Measurements from ENCODE around the gene TSPAN33.
"Not testable (repeated sequence)": the region's sequence is repeated elsewhere in the genome, so short reads cannot be mapped to it uniquely, and the experiment has no call there.

TSPAN33 gene

GRCh38 chr7:129118976-129119375 is 25.5 kb upstream of the TSPAN33 start:
- ChIA-PET CTCF (interaction anchor here (1.0 to 5.2 kb wide), 3 partner anchors 27 to 30 kb away, joined by 3 to 22 read pairs (median 3); no protein-coding TSS in a partner anchor), POLR2A (no interaction called here)
- DNase-seq (ENCODE audit: extremely low spot score), result no peak
- TF ChIP-seq CTCF (IDR thresholded peaks at IDR 0.05; ENCODE audit: control extremely low read depth, extremely low read depth, low read depth, missing control alignments), result no peak

- not testable (repeated sequence) for DNase-seq (ENCODE audit: extremely low spot score)
- POLR2A ChIA-PET, result interaction anchor here (0.8 kb wide), 1 partner anchor 11 kb away, joined by 6 read pairs; no protein-coding TSS in a partner anchor
- CTCF ChIA-PET, result interaction anchor here (1.2 to 2.5 kb wide), 3 partner anchors 9 to 42 kb away, joined by 4 to 13 read pairs (median 8); no protein-coding TSS in a partner anchor
These were observed 22.9 kb upstream of the TSPAN33 start for GRCh38 chr7:129121501-129122077.

- DNase-seq (ENCODE audit: extremely low spot score), result peak; percentile 41
- ChIA-PET POLR2A (interaction anchor here (0.7 to 1.0 kb wide), 3 partner anchors 11 to 183 kb away, joined by 3 to 6 read pairs (median 3); no protein-coding TSS in a partner anchor), CTCF (interaction anchor here (0.7 to 2.5 kb wide), 5 partner anchors 8 to 41 kb away, joined by 3 to 13 read pairs (median 5); no protein-coding TSS in a partner anchor)
- no peak for TF ChIP-seq CTCF (IDR thresholded peaks at IDR 0.05; ENCODE audit: control extremely low read depth, extremely low read depth, low read depth, missing control alignments)
These were observed 22.3 kb upstream of the TSPAN33 start for GRCh38 chr7:129122078-129122750.

GRCh38 chr7:129122751-129123509 is 21.6 kb upstream of the TSPAN33 start:
- peak; percentile 73 for DNase-seq (ENCODE audit: extremely low spot score)
- no peak for TF ChIP-seq CTCF (IDR thresholded peaks at IDR 0.05; ENCODE audit: control extremely low read depth, extremely low read depth, low read depth, missing control alignments)
- POLR2A ChIA-PET, result interaction anchor here (0.7 to 1.0 kb wide), 2 partner anchors 27 to 183 kb away, joined by 3 read pairs; no protein-coding TSS in a partner anchor
- CTCF ChIA-PET, result interaction anchor here (0.7 to 2.5 kb wide), 5 partner anchors 9 to 41 kb away, joined by 3 to 13 read pairs (median 5); no protein-coding TSS in a partner anchor

GRCh38 chr7:129123510-129123857 is 21.0 kb upstream of the TSPAN33 start:
- TF ChIP-seq CTCF (IDR thresholded peaks at IDR 0.05; ENCODE audit: control extremely low read depth, extremely low read depth, low read depth, missing control alignments), result no peak
- POLR2A ChIA-PET, result no interaction called here
- no peak for DNase-seq (ENCODE audit: extremely low spot score)
- CTCF ChIA-PET, result interaction anchor here (1.5 to 2.5 kb wide), 3 partner anchors 22 to 40 kb away, joined by 5 to 13 read pairs (median 8); no protein-coding TSS in a partner anchor

GRCh38 chr7:129126314-129126713 is 18.2 kb upstream of the TSPAN33 start:
- TF ChIP-seq CTCF (IDR thresholded peaks at IDR 0.05; ENCODE audit: control extremely low read depth, extremely low read depth, low read depth, missing control alignments), result no peak
- ChIA-PET POLR2A (no interaction called here), CTCF (interaction anchor here (1.4 to 1.7 kb wide), 5 partner anchors 16 to 179 kb away, joined by 3 to 12 read pairs (median 5); no protein-coding TSS in a partner anchor)
- DNase-seq (ENCODE audit: extremely low spot score), result no peak
